Loucy (cell line): ENCODE measurements around the gene EFHB.

ENCODE experiments used
- H2AFZ ChIP-seq: fragments of 200-600 bp; sonication (generic); 2 replicates; pipeline ENCODE4 v1.6.0; 2016; ENCODE audit warnings: antibody characterized with exemption, mild to moderate bottlenecking, low read length, moderate library complexity
- H3F3A ChIP-seq: fragments of 200-600 bp; 2 replicates; pipeline ENCODE4 v1.6.0; 2016; ENCODE audit warnings: antibody characterized with exemption, low read depth, mild to moderate bottlenecking
- H3K27me3 ChIP-seq: fragments of 200-600 bp; sonication (generic); 2 replicates; pipeline ENCODE4 v1.6.1; 2014; ENCODE audit warnings: low read length, mild to moderate bottlenecking; ENCODE audit not compliant: insufficient read depth, poor library complexity, severe bottlenecking
- H3K36me3 ChIP-seq: fragments of 200-600 bp; sonication (generic); 2 replicates; pipeline ENCODE4 v1.6.1; 2016; ENCODE audit warnings: low read length; ENCODE audit not compliant: insufficient read depth
- H3K4me1 ChIP-seq: fragments of 200-600 bp; sonication (generic); 2 replicates; pipeline ENCODE4 v1.5.1; 2014; ENCODE audit warnings: low read length, mild to moderate bottlenecking; ENCODE audit not compliant: insufficient read depth, poor library complexity, severe bottlenecking
- H3K4me2 ChIP-seq: fragments of 200-600 bp; sonication (generic); 2 replicates; pipeline ENCODE4 v1.6.0; 2014; ENCODE audit warnings: antibody characterized with exemption, low read length, low read depth, mild to moderate bottlenecking; ENCODE audit not compliant: poor library complexity, severe bottlenecking
- H3K4me3 ChIP-seq: fragments of 200-600 bp; sonication (generic); 2 replicates; pipeline ENCODE4 v1.5.1; 2014; ENCODE audit warnings: low read length, mild to moderate bottlenecking, mixed read lengths; ENCODE audit not compliant: poor library complexity, severe bottlenecking
- H3K79me2 ChIP-seq: fragments of 200-600 bp; sonication (generic); 2 replicates; pipeline ENCODE4 v1.6.1; 2014; ENCODE audit warnings: low read length; ENCODE audit not compliant: insufficient read depth
- H3K9ac ChIP-seq: fragments of 200-600 bp; sonication (generic); 2 replicates; pipeline ENCODE4 v1.6.0; 2014; ENCODE audit warnings: mild to moderate bottlenecking, low read depth, low read length, moderate library complexity; ENCODE audit not compliant: poor library complexity, severe bottlenecking
- H3K9me2 ChIP-seq: fragments of 200-600 bp; sonication (generic); replicated peaks from 2 replicates; pipeline ENCODE4 v1.6.1; 2016; ENCODE audit warnings: low read depth, low read length, mixed read lengths
- H3K9me3 ChIP-seq: fragments of 200-600 bp; sonication (generic); 2 replicates; pipeline ENCODE4 v1.6.1; 2014; ENCODE audit warnings: mild to moderate bottlenecking, antibody characterized with exemption, low read length, low read depth; ENCODE audit not compliant: insufficient read depth
- H4K20me1 ChIP-seq: fragments of 200-600 bp; sonication (generic); 2 replicates; pipeline ENCODE4 v1.6.0; 2014; ENCODE audit warnings: antibody characterized with exemption, low read length, mild to moderate bottlenecking; ENCODE audit not compliant: insufficient read depth, poor library complexity, severe bottlenecking
- CTCF ChIP-seq: fragments of 200-600 bp; sonication (generic); conservative IDR thresholded peaks from 2 replicates; pipeline ENCODE4 v1.5.1; 2014; ENCODE audit warnings: mild to moderate bottlenecking, antibody characterized with exemption, low read length
- EZH2phosphoT487 ChIP-seq: fragments of 200-600 bp; IDR thresholded peaks from 2 replicates; pipeline ENCODE4 v1.6.1; 2018; ENCODE audit warnings: antibody characterized with exemption, mild to moderate bottlenecking, moderate library complexity, borderline replicate concordance

Gene EFHB

DNA sequence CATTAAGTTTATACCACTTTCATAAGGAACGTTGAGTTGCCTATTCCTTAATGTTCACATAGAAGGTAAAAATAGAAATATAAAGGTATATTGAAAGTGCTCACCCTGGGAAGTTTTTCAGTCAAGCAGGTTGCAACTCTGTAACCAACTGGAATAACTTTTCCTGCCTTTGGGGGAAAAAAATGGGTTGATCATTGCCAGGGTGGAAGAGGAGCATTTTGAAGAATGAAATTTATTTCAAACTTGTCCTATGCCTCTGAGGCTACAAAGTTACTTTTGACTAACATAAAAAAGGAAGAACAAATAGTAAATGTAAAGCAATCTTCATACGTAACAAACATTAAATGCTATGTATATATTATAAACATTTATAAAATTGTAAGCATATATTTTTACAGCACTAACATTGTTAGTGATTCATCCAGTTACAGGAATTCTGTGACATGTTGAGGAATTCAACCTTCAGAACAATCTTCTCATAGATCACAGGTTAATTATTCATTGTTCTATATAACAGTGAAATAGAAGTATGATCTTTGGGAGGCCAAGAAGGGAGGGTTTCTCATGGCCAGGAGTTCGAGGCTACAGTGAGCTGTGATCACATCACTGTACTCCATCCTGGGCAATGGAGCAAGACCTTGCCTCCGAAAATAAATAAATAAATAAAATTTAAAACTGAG, 13.5 kb downstream of the EFHB start:
- Histone ChIP-seq H3K4me2 (no peak overlapping the region), H3K4me1 (no peaks in the 10 kb centered on the region), H3K9ac (no peak overlapping the region), H3K9me3 (no peaks in the 10 kb centered on the region), H3F3A (no peaks in the 10 kb centered on the region), H4K20me1 (no peaks in the 10 kb centered on the region), H3K27me3 (no peaks in the 10 kb centered on the region), H3K36me3 (no peaks in the 10 kb centered on the region), H2AFZ (no peak overlapping the region), H3K79me2 (no peaks in the 10 kb centered on the region), H3K9me2 (no peaks in the 10 kb centered on the region), H3K4me3 (no peak overlapping the region)
- TF ChIP-seq EZH2phosphoT487, result no peak
- TF ChIP-seq CTCF, result no peak

GRCh38 chr3:19917167-19917566, 16.9 kb downstream of the EFHB start:
- Histone ChIP-seq H3K4me1 (no peaks in the 10 kb centered on the region), H4K20me1 (no peaks in the 10 kb centered on the region), H3K9ac (no peak overlapping the region), H3K9me3 (no peaks in the 10 kb centered on the region; the same call in 1 of the 2 replicates), H3K4me3 (no peak overlapping the region), H3K27me3 (no peaks in the 10 kb centered on the region), H3F3A (no peaks in the 10 kb centered on the region), H3K36me3 (no peaks in the 10 kb centered on the region), H3K9me2 (no peaks in the 10 kb centered on the region), H3K4me2 (no peak overlapping the region), H2AFZ (no peak overlapping the region), H3K79me2 (no peaks in the 10 kb centered on the region)
- TF ChIP-seq EZH2phosphoT487 (no peak), CTCF (no peak)

DNA sequence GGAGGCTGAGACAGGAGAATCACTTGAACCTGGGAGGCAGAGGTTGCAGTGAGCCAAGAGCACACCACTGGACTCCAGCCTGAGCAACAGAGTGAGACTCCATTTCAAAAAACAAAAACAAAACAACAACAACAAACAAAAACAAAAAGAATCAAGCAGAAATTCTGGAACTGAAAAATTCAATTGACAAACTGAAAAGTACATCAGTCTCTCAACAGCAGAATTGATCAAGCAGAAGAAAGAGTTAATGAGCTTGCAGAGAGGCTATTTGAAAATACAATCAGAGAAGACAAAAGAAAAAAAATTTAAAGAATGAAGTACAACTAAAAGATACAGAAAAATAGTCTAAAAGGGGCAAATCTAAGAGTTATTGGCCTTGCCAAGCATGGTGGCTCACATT, 22.6 kb downstream of the EFHB start:
- Histone ChIP-seq H3K4me2 (no peak overlapping the region), H3K36me3 (no peaks in the 10 kb centered on the region), H3K9ac (no peak overlapping the region), H3K27me3 (no peaks in the 10 kb centered on the region), H3K9me3 (no peaks in the 10 kb centered on the region; the same call in 1 of the 2 replicates), H3K4me1 (no peaks in the 10 kb centered on the region), H3K9me2 (no peaks in the 10 kb centered on the region), H2AFZ (no peak overlapping the region), H3F3A (no peaks in the 10 kb centered on the region), H3K79me2 (no peaks in the 10 kb centered on the region), H4K20me1 (no peaks in the 10 kb centered on the region), H3K4me3 (no peak overlapping the region)
- TF ChIP-seq EZH2phosphoT487 (no peak), CTCF (no peak)
